ENCODE measurements around the gene CMYA5. TPM values are rescaled to one million over a fixed set of nuclear protein-coding genes. Genes with fewer than 3 reads are reported as not detected.

Gene CMYA5
- total RNA-seq, 2 donors from 2014 or later = 1.6 to 5.6 TPM

GRCh38 chr5:79834754-79835714 lies 145.4 kb downstream of the CMYA5 start:
- Histone ChIP-seq H3K4me1 (ENCODE audit: control insufficient read depth in 1 of 2, low read depth in 2 of 2) (no peaks in the 10 kb centered on the region), H3K4me3 (no peak overlapping the region), H3K9me3 (no peaks in the 10 kb centered on the region), H3K27me3 (replicated peaks; ENCODE audit: insufficient read depth) (no peaks in the 10 kb centered on the region), H3K27ac (no peak overlapping the region), H3K36me3 (no peaks in the 10 kb centered on the region)
- DNase-seq (ENCODE audit: low spot score) (no peak), ATAC-seq (ENCODE audit: insufficient number of reproducible peaks, low FRiP score, low read depth) (no peak)
- TF ChIP-seq CTCF (IDR thresholded peaks at IDR 0.05) = no peak

GRCh38 chr5:79837761-79838551 lies 148.3 kb downstream of the CMYA5 start:
- TF ChIP-seq CTCF (IDR thresholded peaks at IDR 0.05) = no peak
- Histone ChIP-seq H3K9me3 (no peaks in the 10 kb centered on the region), H3K4me3 (no peak overlapping the region), H3K36me3 (no peaks in the 10 kb centered on the region), H3K27ac (no peak overlapping the region), H3K27me3 (replicated peaks; ENCODE audit: insufficient read depth) (no peaks in the 10 kb centered on the region), H3K4me1 (ENCODE audit: control insufficient read depth in 1 of 2, low read depth in 2 of 2) (no peaks in the 10 kb centered on the region)
- ATAC-seq (ENCODE audit: insufficient number of reproducible peaks, low FRiP score, low read depth) (no peak), DNase-seq (ENCODE audit: low spot score) (no peak)

- TF ChIP-seq CTCF (IDR thresholded peaks at IDR 0.05) = no peak
- no peak overlapping the region for H3K27ac ChIP-seq
- no peak for DNase-seq (ENCODE audit: low spot score)
- H3K4me1 ChIP-seq (ENCODE audit: control insufficient read depth in 1 of 2, low read depth in 2 of 2) = no peaks in the 10 kb centered on the region
- no peak overlapping the region for H3K4me3 ChIP-seq
- no peak for ATAC-seq (ENCODE audit: insufficient number of reproducible peaks, low FRiP score, low read depth)
- no peaks in the 10 kb centered on the region for H3K27me3 ChIP-seq (replicated peaks; ENCODE audit: insufficient read depth)
- no peaks in the 10 kb centered on the region for H3K9me3 ChIP-seq
- no peaks in the 10 kb centered on the region for H3K36me3 ChIP-seq
These were observed 150.7 kb downstream of the CMYA5 start for GRCh38 chr5:79840084-79840990.

- H3K9me3 ChIP-seq = no peaks in the 10 kb centered on the region
These were observed 151.5 kb downstream of the CMYA5 start for GRCh38 chr5:79841172-79841571.

More at GRCh38 chr5:79841172-79841571, 151.5 kb downstream of the CMYA5 start:
- no peak overlapping the region for H3K4me3 ChIP-seq
- no peak overlapping the region for H3K27ac ChIP-seq
- DNase-seq (ENCODE audit: low spot score) (no peak), ATAC-seq (ENCODE audit: insufficient number of reproducible peaks, low FRiP score, low read depth) (no peak)
- H3K36me3 ChIP-seq = no peaks in the 10 kb centered on the region
- H3K27me3 ChIP-seq (replicated peaks; ENCODE audit: insufficient read depth) = no peaks in the 10 kb centered on the region
- TF ChIP-seq CTCF (IDR thresholded peaks at IDR 0.05) = no peak
- no peaks in the 10 kb centered on the region for H3K4me1 ChIP-seq (ENCODE audit: control insufficient read depth in 1 of 2, low read depth in 2 of 2)
